ENCODE results near the gene DDR2.
"Not testable (repeated sequence)": the region's sequence is repeated elsewhere in the genome, so short reads cannot be mapped to it uniquely, and the experiment has no call there.

DDR2 gene

GRCh38 chr1:162818136-162818535 is 185.9 kb downstream of the DDR2 start:
- H3F3A ChIP-seq (ENCODE audit: insufficient read depth, low read length); H4K20me1 ChIP-seq (ENCODE audit: insufficient read depth, low read length); H3K27me3 ChIP-seq (replicated peaks; ENCODE audit: insufficient read depth, low read length); H3K4me3 ChIP-seq (ENCODE audit: low read length); H3K36me3 ChIP-seq (replicated peaks; ENCODE audit: insufficient read depth, low read length); DNase-seq; H3K9ac ChIP-seq (ENCODE audit: low read length); H3K9me2 ChIP-seq (replicated peaks; ENCODE audit: insufficient read depth, low read length); H3K9me3 ChIP-seq (replicated peaks; ENCODE audit: insufficient read depth, low read length); H3K4me2 ChIP-seq (ENCODE audit: low read depth, low read length); H3K4me1 ChIP-seq (ENCODE audit: low read length); H3K27ac ChIP-seq (ENCODE audit: low read length); H2AFZ ChIP-seq (ENCODE audit: low read length); H3K79me2 ChIP-seq (ENCODE audit: low read length): not testable (repeated sequence)

DNA sequence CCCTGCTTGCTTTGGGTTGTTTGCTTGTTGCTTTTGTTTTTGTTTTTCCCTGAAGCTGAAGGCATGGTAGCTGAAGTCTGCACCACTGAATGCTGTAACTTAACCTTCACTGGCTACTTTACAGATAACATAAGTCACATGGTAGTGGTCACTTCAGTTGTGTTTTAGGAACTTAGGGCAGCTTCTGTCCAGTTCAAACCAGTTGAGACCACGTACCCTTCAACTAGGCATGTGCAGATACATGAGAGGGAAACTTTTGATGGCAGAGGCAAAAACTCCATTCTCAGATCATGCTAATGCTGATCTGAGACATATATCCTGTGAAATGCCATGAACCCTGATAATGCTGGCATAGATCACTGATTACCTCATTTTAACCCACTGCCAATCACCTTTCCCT is 186.4 kb downstream of the DDR2 start:
- not testable (repeated sequence) for H3K9me2 ChIP-seq (replicated peaks; ENCODE audit: insufficient read depth, low read length); H3K4me1 ChIP-seq (ENCODE audit: low read length); H3K79me2 ChIP-seq (ENCODE audit: low read length); H3K36me3 ChIP-seq (replicated peaks; ENCODE audit: insufficient read depth, low read length); DNase-seq; H3K27me3 ChIP-seq (replicated peaks; ENCODE audit: insufficient read depth, low read length); H3K4me2 ChIP-seq (ENCODE audit: low read depth, low read length); H4K20me1 ChIP-seq (ENCODE audit: insufficient read depth, low read length); H3K27ac ChIP-seq (ENCODE audit: low read length); H3K9me3 ChIP-seq (replicated peaks; ENCODE audit: insufficient read depth, low read length); H2AFZ ChIP-seq (ENCODE audit: low read length); H3K9ac ChIP-seq (ENCODE audit: low read length); H3F3A ChIP-seq (ENCODE audit: insufficient read depth, low read length); H3K4me3 ChIP-seq (ENCODE audit: low read length)

DNA sequence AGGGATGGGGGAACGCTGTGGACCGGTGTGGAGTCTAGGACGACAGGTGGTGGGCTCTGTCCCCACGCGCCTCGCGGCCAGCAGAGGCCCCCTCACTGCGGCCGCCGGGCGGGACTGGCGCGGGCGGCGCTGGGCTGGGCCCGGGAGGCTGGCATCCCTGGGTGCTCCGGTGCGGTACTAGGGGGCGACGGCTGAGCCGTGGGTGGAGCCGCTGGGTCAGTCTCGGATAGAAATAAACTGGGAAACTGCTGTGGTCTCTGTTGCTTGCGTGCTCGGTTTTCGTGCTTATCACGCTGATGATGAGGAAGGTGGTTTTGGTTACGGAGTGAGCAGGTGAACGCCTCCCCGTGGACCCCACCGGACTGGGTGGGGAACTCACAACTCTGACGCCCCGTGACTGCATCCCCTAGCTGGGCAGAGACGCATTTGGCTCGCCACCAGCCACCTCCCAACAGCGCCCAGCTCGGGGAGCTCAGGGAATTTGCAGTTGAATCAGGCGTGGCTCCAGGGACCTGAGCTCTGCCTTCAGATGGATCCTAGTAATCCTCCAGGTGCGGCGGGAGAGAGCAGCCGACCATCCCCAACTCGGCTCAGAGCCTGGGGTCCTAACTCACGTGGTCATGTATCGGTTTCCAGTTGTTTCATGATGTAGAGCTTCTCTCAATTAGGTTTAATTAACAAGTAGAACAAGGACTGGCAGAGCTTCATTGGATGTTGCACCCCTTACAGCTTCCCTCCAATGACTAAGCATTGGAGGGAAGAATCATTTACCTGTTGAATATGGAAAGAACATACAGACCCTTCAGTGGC is 190.3 kb downstream of the DDR2 start:
- no peak overlapping the region for H2AFZ ChIP-seq (ENCODE audit: low read length)

DNA sequence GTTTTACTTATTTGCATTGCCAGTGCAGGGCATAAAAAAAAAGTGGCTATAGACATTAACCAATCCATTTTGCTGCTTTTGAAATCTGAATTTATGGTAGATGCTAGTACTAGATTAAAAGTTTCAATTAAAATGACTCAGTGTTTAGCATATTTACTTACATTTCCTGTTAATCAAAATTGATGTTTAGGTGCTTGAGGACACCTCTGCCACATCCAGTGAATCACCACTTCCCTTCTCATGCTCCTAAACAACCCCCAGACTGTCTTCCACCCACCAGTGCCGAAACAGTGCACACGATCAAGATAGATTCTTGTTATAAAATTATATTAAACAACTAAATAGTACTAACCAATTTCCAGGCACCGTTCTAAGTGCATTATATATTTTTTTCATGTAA is 191.0 kb downstream of the DDR2 start:
- no peaks in the 10 kb centered on the region for H3F3A ChIP-seq (ENCODE audit: insufficient read depth, low read length)
- H3K27me3 ChIP-seq (replicated peaks; ENCODE audit: insufficient read depth, low read length), result no peaks in the 10 kb centered on the region
- H4K20me1 ChIP-seq (ENCODE audit: insufficient read depth, low read length), result no peaks in the 10 kb centered on the region
- no peaks in the 10 kb centered on the region for H3K9me2 ChIP-seq (replicated peaks; ENCODE audit: insufficient read depth, low read length)
- no peak for TF ChIP-seq EZH2phosphoT487 (IDR thresholded peaks at IDR 0.05; ENCODE audit: low read length)
- H3K4me1 ChIP-seq (ENCODE audit: low read length), result no peaks in the 10 kb centered on the region
- no peak overlapping the region for H3K27ac ChIP-seq (ENCODE audit: low read length)
- no peak overlapping the region for H3K9ac ChIP-seq (ENCODE audit: low read length)
- H3K4me2 ChIP-seq (ENCODE audit: low read depth, low read length), result no peak overlapping the region
- H3K9me3 ChIP-seq (replicated peaks; ENCODE audit: insufficient read depth, low read length), result no peaks in the 10 kb centered on the region
- H3K79me2 ChIP-seq (ENCODE audit: low read length), result no peaks in the 10 kb centered on the region
- no peak for DNase-seq
- no peak overlapping the region for H2AFZ ChIP-seq (ENCODE audit: low read length)
- H3K36me3 ChIP-seq (replicated peaks; ENCODE audit: insufficient read depth, low read length), result no peaks in the 10 kb centered on the region
- H3K4me3 ChIP-seq (ENCODE audit: low read length), result no peak overlapping the region

More for the DNA sequence above, 190.3 kb downstream of the DDR2 start:
- Histone ChIP-seq H3K9me2 (replicated peaks; ENCODE audit: insufficient read depth, low read length) (no peaks in the 10 kb centered on the region), H4K20me1 (ENCODE audit: insufficient read depth, low read length) (no peaks in the 10 kb centered on the region), H3K79me2 (ENCODE audit: low read length) (no peaks in the 10 kb centered on the region), H3F3A (ENCODE audit: insufficient read depth, low read length) (no peaks in the 10 kb centered on the region), H3K27me3 (replicated peaks; ENCODE audit: insufficient read depth, low read length) (no peaks in the 10 kb centered on the region), H3K36me3 (replicated peaks; ENCODE audit: insufficient read depth, low read length) (no peaks in the 10 kb centered on the region), H3K4me2 (ENCODE audit: low read depth, low read length) (no peak overlapping the region), H3K4me1 (ENCODE audit: low read length) (no peaks in the 10 kb centered on the region), H3K27ac (ENCODE audit: low read length) (no peak overlapping the region), H3K4me3 (ENCODE audit: low read length) (0 out of 2 replicates have a peak overlapping the region, but pooled peaks have one; percentile 7), H3K9ac (ENCODE audit: low read length) (no peak overlapping the region), H3K9me3 (replicated peaks; ENCODE audit: insufficient read depth, low read length) (no peaks in the 10 kb centered on the region)
- TF ChIP-seq EZH2phosphoT487 (IDR thresholded peaks at IDR 0.05; ENCODE audit: low read length) (no peak), EZH2 (optimal IDR thresholded peaks at IDR 0.05; ENCODE audit: low read depth, low read length) (no peak)
- TF ChIP-seq, protein P1, sequence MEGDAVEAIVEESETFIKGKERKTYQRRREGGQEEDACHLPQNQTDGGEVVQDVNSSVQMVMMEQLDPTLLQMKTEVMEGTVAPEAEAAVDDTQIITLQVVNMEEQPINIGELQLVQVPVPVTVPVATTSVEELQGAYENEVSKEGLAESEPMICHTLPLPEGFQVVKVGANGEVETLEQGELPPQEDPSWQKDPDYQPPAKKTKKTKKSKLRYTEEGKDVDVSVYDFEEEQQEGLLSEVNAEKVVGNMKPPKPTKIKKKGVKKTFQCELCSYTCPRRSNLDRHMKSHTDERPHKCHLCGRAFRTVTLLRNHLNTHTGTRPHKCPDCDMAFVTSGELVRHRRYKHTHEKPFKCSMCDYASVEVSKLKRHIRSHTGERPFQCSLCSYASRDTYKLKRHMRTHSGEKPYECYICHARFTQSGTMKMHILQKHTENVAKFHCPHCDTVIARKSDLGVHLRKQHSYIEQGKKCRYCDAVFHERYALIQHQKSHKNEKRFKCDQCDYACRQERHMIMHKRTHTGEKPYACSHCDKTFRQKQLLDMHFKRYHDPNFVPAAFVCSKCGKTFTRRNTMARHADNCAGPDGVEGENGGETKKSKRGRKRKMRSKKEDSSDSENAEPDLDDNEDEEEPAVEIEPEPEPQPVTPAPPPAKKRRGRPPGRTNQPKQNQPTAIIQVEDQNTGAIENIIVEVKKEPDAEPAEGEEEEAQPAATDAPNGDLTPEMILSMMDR (IDR thresholded peaks at IDR 0.05; ENCODE audit: low read length), result no peak
- no peak for DNase-seq
